Osteocyte (in vitro differentiated cells): ENCODE data around the gene RAPGEF5. TPM values are rescaled to one million over a fixed set of nuclear protein-coding genes. Genes with fewer than 3 reads are reported as not detected.

Experiments used
- DNase-seq: peaks from one replicate; pipeline ENCODE4 v3.0.0; 2021; ENCODE audit warnings: mixed read lengths; ENCODE audit not compliant: unreplicated experiment; ENCODE audit errors: extremely low spot score
- H3K27ac Mint-ChIP-seq: one replicate; pipeline ENCODE4 v1.8.0; 2021; ENCODE audit warnings: mild to moderate bottlenecking, mixed read lengths; ENCODE audit not compliant: unreplicated experiment
- H3K27me3 Mint-ChIP-seq: one replicate; pipeline ENCODE4 v1.8.0; 2021; ENCODE audit warnings: mixed read lengths; ENCODE audit not compliant: unreplicated experiment
- H3K36me3 Mint-ChIP-seq: one replicate; pipeline ENCODE4 v1.8.0; 2021; ENCODE audit warnings: mixed read lengths; ENCODE audit not compliant: unreplicated experiment
- H3K4me1 Mint-ChIP-seq: one replicate; pipeline ENCODE4 v1.8.0; 2021; ENCODE audit warnings: mixed read lengths; ENCODE audit not compliant: unreplicated experiment
- H3K4me3 Mint-ChIP-seq: one replicate; pipeline ENCODE4 v1.8.0; 2021; ENCODE audit warnings: mild to moderate bottlenecking, moderate library complexity, mixed read lengths; ENCODE audit not compliant: unreplicated experiment
- H3K9me3 Mint-ChIP-seq: one replicate; pipeline ENCODE4 v1.8.0; 2021; ENCODE audit warnings: mixed read lengths; ENCODE audit not compliant: unreplicated experiment
- CTCF ChIP-seq: fragments of 200-600 bp; sonication (generic); IDR thresholded peaks from 2 replicates; pipeline ENCODE4 v1.5.0; 2021; ENCODE audit warnings: antibody characterized with exemption, mild to moderate bottlenecking, moderate library complexity
- total RNA-seq: library from RNA; stranded (reverse); gene quantifications from 2 replicates; pipeline ENCODE4 v1.2.1, GENCODE V29; 2021

The RAPGEF5 gene
- total RNA-seq, 1 donor from 2014 or later, result 0.27 TPM

GRCh38 chr7:22356010-22356691 is 803 bp downstream of the RAPGEF5 start:
- H3K27ac Mint-ChIP-seq, result no peak overlapping the region
- H3K27me3 Mint-ChIP-seq, result peaks cover 45% of the 10 kb centered on the region
- no peak for TF ChIP-seq CTCF
- no peak for DNase-seq
- peaks cover 3% of the 10 kb centered on the region for H3K9me3 Mint-ChIP-seq
- H3K4me1 Mint-ChIP-seq, result peaks cover 11% of the 10 kb centered on the region
- H3K4me3 Mint-ChIP-seq, result peak overlapping the region; percentile 45
- no peaks in the 10 kb centered on the region for H3K36me3 Mint-ChIP-seq

- no peaks in the 10 kb centered on the region for H3K36me3 Mint-ChIP-seq
- H3K9me3 Mint-ChIP-seq, result peaks cover 3% of the 10 kb centered on the region
- H3K27me3 Mint-ChIP-seq, result peaks cover 48% of the 10 kb centered on the region
- H3K4me1 Mint-ChIP-seq, result peaks cover 11% of the 10 kb centered on the region
- no peak for TF ChIP-seq CTCF
- H3K4me3 Mint-ChIP-seq, result peak overlapping the region; percentile 45
- H3K27ac Mint-ChIP-seq, result no peak overlapping the region
- no peak for DNase-seq
Observed at GRCh38 chr7:22355620-22356009, 1.3 kb downstream of the RAPGEF5 start.

GRCh38 chr7:22354462-22354861 is 2.5 kb downstream of the RAPGEF5 start:
- DNase-seq, result no peak
- Mint-ChIP-seq H3K9me3 (peaks cover 3% of the 10 kb centered on the region), H3K27me3 (peaks cover 48% of the 10 kb centered on the region), H3K27ac (no peak overlapping the region), H3K36me3 (no peaks in the 10 kb centered on the region), H3K4me3 (no peak overlapping the region), H3K4me1 (peaks cover 11% of the 10 kb centered on the region)
- TF ChIP-seq CTCF, result no peak

- TF ChIP-seq CTCF, result no peak
- Mint-ChIP-seq H3K36me3 (no peaks in the 10 kb centered on the region), H3K9me3 (peaks cover 3% of the 10 kb centered on the region), H3K4me3 (no peak overlapping the region), H3K27ac (no peak overlapping the region), H3K4me1 (peaks cover 11% of the 10 kb centered on the region), H3K27me3 (peaks cover 42% of the 10 kb centered on the region)
- no peak for DNase-seq
Observed at GRCh38 chr7:22352887-22353286, 4.1 kb downstream of the RAPGEF5 start.

GRCh38 chr7:22351878-22352277 is 5.1 kb downstream of the RAPGEF5 start:
- Mint-ChIP-seq H3K4me1 (peaks cover 5% of the 10 kb centered on the region), H3K9me3 (peaks cover 3% of the 10 kb centered on the region), H3K4me3 (no peak overlapping the region), H3K36me3 (no peaks in the 10 kb centered on the region), H3K27me3 (peaks cover 36% of the 10 kb centered on the region), H3K27ac (no peak overlapping the region)
- no peak for DNase-seq
- TF ChIP-seq CTCF, result no peak
